HG03064 (cell line): ENCODE measurements around the gene FGF4.

ENCODE experiments used
- ATAC-seq: cut with Tn5 transposase; IDR thresholded peaks from one replicate; pipeline ENCODE4 v1.9.1; 2021; ENCODE audit warnings: low read depth; ENCODE audit not compliant: unreplicated experiment

Gene FGF4

GRCh38 chr11:69730500-69730899 is 44.6 kb downstream of the FGF4 start:
- ATAC-seq: no peak

GRCh38 chr11:69729252-69729651 is 45.9 kb downstream of the FGF4 start:
- no peak for ATAC-seq

- no peak for ATAC-seq
These were observed 47.9 kb downstream of the FGF4 start for GRCh38 chr11:69727266-69727665.

GRCh38 chr11:69726481-69726880 is 48.7 kb downstream of the FGF4 start:
- no peak for ATAC-seq

- ATAC-seq: no peak
These were observed 49.1 kb downstream of the FGF4 start for GRCh38 chr11:69726019-69726418.

GRCh38 chr11:69721745-69722144 is 53.4 kb downstream of the FGF4 start:
- ATAC-seq: no peak

GRCh38 chr11:69721106-69721505 is 54.0 kb downstream of the FGF4 start:
- no peak for ATAC-seq
